ENCODE measurements around the gene POLR2H. TPM values are rescaled to one million over a fixed set of nuclear protein-coding genes. Genes with fewer than 3 reads are reported as not detected.

The POLR2H gene
- total RNA-seq, 2 experiments from 2014 or later: 100.0 to 103 TPM

DNA sequence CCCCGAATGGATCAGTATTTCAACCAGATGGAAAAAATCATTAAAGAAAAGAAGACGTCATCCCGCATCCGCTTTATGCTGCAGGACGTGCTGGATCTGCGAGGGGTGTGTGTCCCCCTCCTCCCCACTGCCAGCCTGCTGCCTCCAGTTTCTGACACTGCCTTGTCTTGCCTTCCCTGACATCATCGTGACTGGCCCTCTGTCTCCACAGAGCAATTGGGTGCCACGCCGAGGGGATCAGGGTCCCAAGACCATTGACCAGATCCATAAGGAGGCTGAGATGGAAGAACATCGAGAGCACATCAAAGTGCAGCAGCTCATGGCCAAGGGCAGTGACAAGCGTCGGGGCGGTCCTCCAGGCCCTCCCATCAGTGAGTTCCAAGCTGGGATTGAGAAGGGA is 36.2 kb upstream of the POLR2H start:
- intact Hi-C loops (cut with micrococcal nuclease): loop anchor here (1.0 kb wide), 1 partner anchor 10 kb away; no protein-coding TSS in a partner anchor
- Mint-ChIP-seq H3K27me3 (no peaks in the 10 kb centered on the region), H3K27ac (peak overlapping the region; percentile 69), H3K4me3 (no peak overlapping the region), H3K4me1 (ENCODE audit: low read depth) (peaks cover 27% of the 10 kb centered on the region), H3K9me3 (no peaks in the 10 kb centered on the region), H3K36me3 (peaks cover 89% of the 10 kb centered on the region)
- ChIA-PET POLR2A (interaction anchor here (1.0 to 3.8 kb wide), 3 partner anchors 10 to 12 kb away, joined by 3 to 10 read pairs (median 5); partner anchors contain the start of gene FAM131A), CTCF (no interaction called here)
- DNase-seq: no peak

DNA sequence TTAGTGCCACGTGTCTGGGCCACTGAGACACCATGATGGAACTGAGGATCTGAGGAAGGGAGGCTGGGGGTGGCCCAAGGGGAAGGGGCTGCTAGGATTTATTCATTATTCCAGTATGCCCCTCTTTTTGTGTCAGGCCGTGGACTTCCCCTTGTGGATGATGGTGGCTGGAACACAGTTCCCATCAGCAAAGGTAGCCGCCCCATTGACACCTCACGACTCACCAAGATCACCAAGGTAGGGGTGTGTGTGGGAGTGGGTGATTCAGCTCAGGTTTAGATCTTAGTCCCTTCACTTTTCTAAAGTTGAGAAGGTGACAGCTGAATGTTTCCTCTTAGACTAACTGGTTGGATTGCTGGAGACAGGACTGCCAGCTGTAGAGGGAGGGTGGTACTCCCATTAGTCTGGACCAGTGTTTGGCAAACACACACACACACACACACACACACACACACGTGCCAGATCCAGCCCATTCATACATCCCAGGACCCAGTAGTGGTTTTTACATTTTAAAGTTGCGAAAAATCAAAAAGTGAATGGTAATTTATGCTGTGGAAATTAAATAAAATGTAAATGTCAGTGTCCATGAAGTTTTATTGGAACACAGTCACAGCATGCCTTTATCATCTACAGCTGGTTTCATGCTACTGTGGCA is 35.7 kb upstream of the POLR2H start:
- Mint-ChIP-seq H3K27ac (peak overlapping the region; percentile 69), H3K27me3 (no peaks in the 10 kb centered on the region), H3K36me3 (peaks cover 87% of the 10 kb centered on the region), H3K4me1 (ENCODE audit: low read depth) (peaks cover 25% of the 10 kb centered on the region), H3K9me3 (no peaks in the 10 kb centered on the region), H3K4me3 (no peak overlapping the region)
- POLR2A ChIA-PET: interaction anchor here (1.0 to 3.8 kb wide), 3 partner anchors 9 to 11 kb away, joined by 3 to 10 read pairs (median 5); partner anchors contain the start of gene FAM131A
- CTCF ChIA-PET: interaction anchor here (1.5 kb wide), 2 partner anchors 28 to 46 kb away, joined by 3 to 6 read pairs; no protein-coding TSS in a partner anchor
- intact Hi-C loops (cut with micrococcal nuclease): loop anchor here (1.0 kb wide), 1 partner anchor 9 kb away; no protein-coding TSS in a partner anchor
- peak; percentile 65 for DNase-seq

DNA sequence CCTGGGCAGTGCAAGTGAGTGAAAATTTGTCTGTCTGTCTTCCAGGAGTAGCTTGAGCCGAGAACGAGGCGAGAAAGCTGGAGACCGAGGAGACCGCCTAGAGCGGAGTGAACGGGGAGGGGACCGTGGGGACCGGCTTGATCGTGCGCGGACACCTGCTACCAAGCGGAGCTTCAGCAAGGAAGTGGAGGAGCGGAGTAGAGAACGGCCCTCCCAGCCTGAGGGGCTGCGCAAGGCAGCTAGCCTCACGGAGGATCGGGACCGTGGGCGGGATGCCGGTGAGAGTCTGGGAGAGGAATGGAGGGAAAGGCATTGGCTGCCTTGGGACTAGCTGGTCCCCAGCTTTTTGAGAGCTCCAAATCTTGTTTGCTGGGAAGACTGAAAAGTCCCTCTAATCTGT is 34.3 kb upstream of the POLR2H start:
- CTCF ChIA-PET: interaction anchor here (0.5 to 1.5 kb wide), 3 partner anchors 27 to 134 kb away, joined by 3 to 6 read pairs (median 3); no protein-coding TSS in a partner anchor
- DNase-seq: no peak
- no peak overlapping the region for H3K4me3 Mint-ChIP-seq
- peaks cover 89% of the 10 kb centered on the region for H3K36me3 Mint-ChIP-seq
- H3K27me3 Mint-ChIP-seq: no peaks in the 10 kb centered on the region
- H3K27ac Mint-ChIP-seq: no peak overlapping the region
- peaks cover 25% of the 10 kb centered on the region for H3K4me1 Mint-ChIP-seq (ENCODE audit: low read depth)
- intact Hi-C loops (cut with micrococcal nuclease): no loop called here
- POLR2A ChIA-PET: interaction anchor here (1.0 to 3.8 kb wide), 3 partner anchors 8 to 10 kb away, joined by 3 to 10 read pairs (median 3); partner anchors contain the start of gene FAM131A
- no peaks in the 10 kb centered on the region for H3K9me3 Mint-ChIP-seq

DNA sequence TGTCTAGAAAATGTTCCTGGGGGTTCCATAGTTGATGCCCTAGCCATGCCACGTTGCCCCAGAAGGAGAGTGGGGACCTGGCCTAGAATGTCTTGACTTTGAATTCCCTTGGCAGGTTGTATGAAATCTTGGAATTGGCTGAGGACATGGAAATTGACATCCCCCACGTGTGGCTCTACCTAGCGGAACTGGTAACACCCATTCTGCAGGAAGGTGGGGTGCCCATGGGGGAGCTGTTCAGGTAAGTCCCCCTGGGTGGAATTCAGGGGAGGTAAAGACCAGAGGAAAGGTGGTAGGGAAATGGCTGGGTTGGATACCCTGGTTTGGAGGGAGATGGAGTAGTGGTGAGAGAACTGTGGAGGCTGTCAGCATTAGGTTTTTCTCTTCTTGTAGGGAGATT is 33.0 kb upstream of the POLR2H start:
- ChIA-PET CTCF (no interaction called here), POLR2A (interaction anchor here (0.9 to 3.8 kb wide), 2 partner anchors 8 to 23 kb away, joined by 3 to 10 read pairs; partner anchors contain the start of gene FAM131A)
- intact Hi-C loops (cut with micrococcal nuclease): no loop called here
- no peak for DNase-seq
- Mint-ChIP-seq H3K9me3 (no peaks in the 10 kb centered on the region), H3K27ac (no peak overlapping the region), H3K4me1 (ENCODE audit: low read depth) (peaks cover 37% of the 10 kb centered on the region), H3K4me3 (no peak overlapping the region), H3K36me3 (peaks cover 86% of the 10 kb centered on the region), H3K27me3 (no peaks in the 10 kb centered on the region)

DNA sequence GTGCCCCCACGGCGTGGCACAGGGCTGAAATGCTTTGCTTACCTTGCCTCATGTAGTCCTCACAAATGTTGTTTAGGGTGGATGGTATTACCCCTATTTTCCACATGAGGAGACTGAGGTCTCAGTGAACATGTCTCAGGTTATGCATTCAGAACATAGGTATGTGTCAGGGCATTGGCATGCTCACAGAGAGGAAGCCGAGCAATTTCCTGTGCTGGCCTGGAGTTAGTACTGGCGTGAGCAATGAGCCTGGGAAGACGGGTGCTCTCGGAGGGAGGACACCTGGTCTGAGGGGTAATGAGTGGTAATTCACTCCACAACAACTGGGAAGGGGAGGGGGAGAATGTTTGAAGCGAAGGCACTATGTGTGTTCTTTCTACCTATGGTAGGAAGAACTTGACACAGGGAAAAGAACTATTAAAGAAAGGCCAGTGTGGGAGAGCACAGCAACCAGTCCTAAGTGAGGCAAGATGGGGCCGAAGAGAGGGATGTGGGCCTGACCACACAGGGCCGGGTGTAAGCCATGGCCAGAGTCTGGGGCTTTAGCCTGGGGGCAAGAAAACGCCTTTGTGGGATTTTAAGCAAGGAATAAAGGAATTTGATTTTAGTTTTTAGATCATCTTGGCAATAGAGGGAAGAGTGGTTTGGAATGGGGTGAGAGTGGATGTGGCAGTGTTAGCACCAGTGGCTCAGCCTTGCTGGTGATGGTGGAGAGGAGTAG is 29.0 kb upstream of the POLR2H start:
- peaks cover 55% of the 10 kb centered on the region for H3K36me3 Mint-ChIP-seq
- DNase-seq: no peak
- H3K27ac Mint-ChIP-seq: peak overlapping the region; percentile 76
- intact Hi-C loops (cut with micrococcal nuclease): no loop called here
- ChIA-PET POLR2A (no interaction called here), CTCF (no interaction called here)
- H3K9me3 Mint-ChIP-seq: no peaks in the 10 kb centered on the region
- H3K27me3 Mint-ChIP-seq: no peaks in the 10 kb centered on the region
- H3K4me3 Mint-ChIP-seq: no peak overlapping the region
- peaks cover 49% of the 10 kb centered on the region for H3K4me1 Mint-ChIP-seq (ENCODE audit: low read depth)

DNA sequence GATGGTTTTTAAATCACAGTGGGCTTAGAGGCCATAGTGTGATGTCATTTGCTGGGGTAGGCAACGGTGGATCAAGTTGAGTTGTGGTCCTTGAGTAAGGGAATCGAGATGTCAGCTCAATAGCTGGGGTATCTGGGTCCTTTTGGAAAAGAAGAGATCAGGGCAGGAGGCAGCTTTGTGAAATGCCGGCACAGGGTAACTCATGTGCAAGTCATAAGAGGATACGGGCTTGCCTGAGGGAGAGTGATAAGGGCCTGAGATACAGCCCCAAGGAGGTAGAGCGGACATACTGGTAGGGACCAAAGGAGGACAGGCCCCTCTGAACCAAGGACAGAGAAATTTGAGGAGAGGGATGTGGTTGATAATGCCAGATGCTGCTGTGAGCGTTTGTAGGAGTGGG is 28.3 kb upstream of the POLR2H start:
- peaks cover 54% of the 10 kb centered on the region for H3K4me1 Mint-ChIP-seq (ENCODE audit: low read depth)
- CTCF ChIA-PET: interaction anchor here (0.6 kb wide), 1 partner anchor 46 kb away, joined by 4 read pairs; no protein-coding TSS in a partner anchor
- intact Hi-C loops (cut with micrococcal nuclease): no loop called here

DNA sequence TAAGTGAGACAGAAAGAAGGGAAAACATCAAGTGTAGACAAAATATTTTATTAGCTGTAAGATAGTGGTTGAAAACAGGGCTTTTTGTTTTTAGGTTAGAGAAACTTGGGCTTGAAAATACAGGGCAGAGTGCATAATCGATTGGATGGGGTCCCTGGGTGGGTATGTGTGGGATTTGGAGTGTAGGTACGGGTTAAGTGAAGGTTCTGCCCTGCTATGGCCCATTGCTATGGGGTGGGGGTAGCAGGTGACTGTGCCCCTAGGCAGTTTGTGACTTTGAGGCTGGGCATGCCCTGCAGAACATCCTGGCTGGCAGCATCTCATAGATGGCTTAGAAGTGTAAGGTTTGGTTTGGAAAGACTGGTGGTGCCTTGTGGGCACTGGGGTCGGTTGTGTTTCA is 27.8 kb upstream of the POLR2H start:
- intact Hi-C loops (cut with micrococcal nuclease): no loop called here
- POLR2A ChIA-PET: no interaction called here
- Mint-ChIP-seq H3K9me3 (no peaks in the 10 kb centered on the region), H3K36me3 (peaks cover 44% of the 10 kb centered on the region), H3K27ac (peak overlapping the region; percentile 76), H3K27me3 (no peaks in the 10 kb centered on the region), H3K4me3 (no peak overlapping the region), H3K4me1 (ENCODE audit: low read depth) (peaks cover 54% of the 10 kb centered on the region)
- DNase-seq: no peak
- CTCF ChIA-PET: interaction anchor here (0.6 kb wide), 1 partner anchor 47 kb away, joined by 4 read pairs; no protein-coding TSS in a partner anchor

More for the DNA sequence above, 28.3 kb upstream of the POLR2H start:
- Mint-ChIP-seq H3K27ac (peak overlapping the region; percentile 76), H3K36me3 (peaks cover 49% of the 10 kb centered on the region), H3K4me3 (no peak overlapping the region), H3K27me3 (no peaks in the 10 kb centered on the region), H3K9me3 (no peaks in the 10 kb centered on the region)
- POLR2A ChIA-PET: no interaction called here
- DNase-seq: no peak

- ChIA-PET CTCF (no interaction called here), POLR2A (interaction anchor here (1.3 kb wide), 1 partner anchor 9 kb away, joined by 5 read pairs; no protein-coding TSS in a partner anchor)
- H3K27ac Mint-ChIP-seq: peak overlapping the region; percentile 76
- H3K9me3 Mint-ChIP-seq: no peaks in the 10 kb centered on the region
- DNase-seq: peak; percentile 68
- intact Hi-C loops (cut with micrococcal nuclease): loop anchor here (1.0 kb wide), 3 partner anchors 9 to 29 kb away; no protein-coding TSS in a partner anchor
- H3K4me1 Mint-ChIP-seq (ENCODE audit: low read depth): peaks cover 54% of the 10 kb centered on the region
- no peaks in the 10 kb centered on the region for H3K27me3 Mint-ChIP-seq
- no peak overlapping the region for H3K4me3 Mint-ChIP-seq
- H3K36me3 Mint-ChIP-seq: peaks cover 36% of the 10 kb centered on the region
Observed at GRCh38 chr3:184334470-184335158, 26.9 kb upstream of the POLR2H start.

DNA sequence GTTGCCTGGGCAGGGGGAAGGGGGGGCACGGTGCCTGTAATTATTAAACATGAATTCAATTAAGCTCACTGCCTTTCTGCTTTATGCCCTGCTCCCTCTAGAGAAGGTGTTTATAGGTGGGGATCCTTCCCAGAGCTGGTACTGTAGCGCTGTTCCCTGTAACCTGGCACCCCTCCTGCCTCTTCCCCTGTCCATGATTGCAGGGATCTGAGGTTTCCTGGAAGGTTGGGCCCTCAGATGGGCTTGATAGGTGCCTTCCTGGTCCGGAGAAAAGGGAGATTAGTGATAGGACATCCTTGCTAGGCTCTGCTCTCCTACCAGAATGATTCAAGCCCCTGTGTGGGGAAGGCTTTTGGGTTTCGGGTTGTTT is 26.2 kb upstream of the POLR2H start:
- Mint-ChIP-seq H3K4me1 (ENCODE audit: low read depth) (peaks cover 54% of the 10 kb centered on the region), H3K27me3 (no peaks in the 10 kb centered on the region), H3K4me3 (peak overlapping the region; percentile 81), H3K27ac (peak overlapping the region; percentile 88), H3K9me3 (no peaks in the 10 kb centered on the region), H3K36me3 (peaks cover 32% of the 10 kb centered on the region)
- intact Hi-C loops (cut with micrococcal nuclease): loop anchor here (1.0 kb wide), 3 partner anchors 10 to 28 kb away; no protein-coding TSS in a partner anchor
- DNase-seq: no peak
- CTCF ChIA-PET: interaction anchor here (0.6 kb wide), 1 partner anchor 19 kb away, joined by 3 read pairs; no protein-coding TSS in a partner anchor
- POLR2A ChIA-PET: interaction anchor here (0.7 to 1.3 kb wide), 4 partner anchors 8 to 149 kb away, joined by 3 to 5 read pairs (median 3); partner anchors contain the start of gene ABCF3

DNA sequence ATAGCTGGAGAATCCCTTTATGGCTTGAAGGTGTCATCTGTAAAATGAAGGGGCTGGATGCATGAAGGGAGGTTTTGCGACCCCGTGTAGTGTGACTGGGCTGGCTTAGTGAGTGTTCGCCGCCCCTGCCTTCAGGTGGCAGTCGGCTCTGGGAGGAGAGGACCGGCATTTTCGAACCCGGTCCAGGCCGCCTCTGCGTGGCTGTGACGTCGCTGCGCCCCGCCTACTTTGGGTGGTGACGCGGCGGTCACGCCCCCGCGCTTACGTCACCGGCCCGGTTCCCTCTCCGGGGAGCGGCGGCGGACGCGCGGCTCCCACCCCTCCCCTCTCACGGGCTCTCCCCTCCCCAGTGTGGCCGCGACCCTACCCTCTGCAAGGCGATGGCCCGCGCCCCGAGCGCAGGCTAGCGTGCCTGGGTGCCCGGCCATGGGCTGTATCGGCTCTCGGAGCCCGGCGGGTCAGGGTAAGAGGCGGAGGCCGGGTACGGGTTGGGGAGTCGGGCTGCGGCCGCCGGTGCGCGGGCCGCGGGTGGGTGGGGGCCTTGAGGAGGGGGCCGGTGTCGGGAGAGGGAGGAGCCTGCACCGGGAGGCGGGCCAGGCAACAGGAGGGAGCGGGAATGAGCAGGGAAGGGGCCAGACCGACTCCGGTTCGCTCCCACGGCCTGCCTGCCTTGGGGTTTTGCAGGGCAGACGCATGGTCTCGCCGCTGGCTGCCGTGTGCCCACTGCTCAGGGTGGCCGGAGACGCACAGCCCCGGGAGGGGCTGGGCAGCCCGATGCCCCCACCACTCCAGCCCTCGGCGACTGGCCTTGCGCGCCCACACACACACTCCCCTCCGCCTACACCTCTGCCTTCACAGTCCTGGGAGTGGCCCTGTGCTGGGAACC is 25.6 kb upstream of the POLR2H start:
- ChIA-PET CTCF (interaction anchor here (0.6 to 3.3 kb wide), 2 partner anchors 18 kb away, joined by 3 to 23 read pairs; no protein-coding TSS in a partner anchor), POLR2A (interaction anchor here (0.7 to 1.4 kb wide), 5 partner anchors 9 to 150 kb away, joined by 3 to 10 read pairs (median 3); partner anchors contain the start of gene ABCF3)
- peak; percentile 89 for DNase-seq
- intact Hi-C loops (cut with micrococcal nuclease): loop anchor here (1.0 kb wide), 3 partner anchors 11 to 27 kb away; no protein-coding TSS in a partner anchor
- Mint-ChIP-seq H3K36me3 (peaks cover 28% of the 10 kb centered on the region), H3K4me3 (peak overlapping the region; percentile 81), H3K9me3 (no peaks in the 10 kb centered on the region), H3K27me3 (no peaks in the 10 kb centered on the region), H3K4me1 (ENCODE audit: low read depth) (peaks cover 54% of the 10 kb centered on the region), H3K27ac (peak overlapping the region; percentile 88)
